Osteoblast (primary cell): ENCODE results near the gene EPN3. TPM values are rescaled to one million over a fixed set of nuclear protein-coding genes. Genes with fewer than 3 reads are reported as not detected.

Source experiments
- DNase-seq: peaks from one replicate; pipeline ENCODE4 v3.0.0; 2011; ENCODE audit warnings: low spot score, mixed read lengths; ENCODE audit not compliant: insufficient read length; ENCODE audit errors: missing footprints
- H2AFZ ChIP-seq: 2 replicates; pipeline ENCODE4 v1.6.0; 2011; ENCODE audit warnings: mild to moderate bottlenecking, low read length
- H3K27ac ChIP-seq: 2 replicates; pipeline ENCODE4 v1.5.1; 2011; ENCODE audit warnings: mild to moderate bottlenecking, low read depth, low read length, moderate library complexity
- H3K27me3 ChIP-seq: 2 replicates; pipeline ENCODE4 v1.6.0; 2012; ENCODE audit warnings: mild to moderate bottlenecking, control low read depth, inconsistent platforms, low read length, moderate library complexity; ENCODE audit not compliant: insufficient read depth
- H3K36me3 ChIP-seq: 2 replicates; pipeline ENCODE4 v1.5.1; 2011; ENCODE audit warnings: mild to moderate bottlenecking, low read length, control low read depth, moderate library complexity; ENCODE audit not compliant: insufficient read depth
- H3K4me1 ChIP-seq: 2 replicates; pipeline ENCODE4 v1.5.1; 2011; ENCODE audit warnings: mild to moderate bottlenecking, low read length, control low read depth, moderate library complexity; ENCODE audit not compliant: insufficient read depth
- H3K4me2 ChIP-seq: 2 replicates; pipeline ENCODE4 v1.6.0; 2011; ENCODE audit warnings: mild to moderate bottlenecking, low read length; ENCODE audit not compliant: insufficient read depth
- H3K4me3 ChIP-seq: fragments of 200-600 bp; sonication (generic); 3 replicates; pipeline ENCODE4 v1.5.1; 2012; ENCODE audit warnings: mild to moderate bottlenecking, low read length, inconsistent platforms; ENCODE audit not compliant: insufficient read depth
- H3K79me2 ChIP-seq: 2 replicates; pipeline ENCODE4 v1.6.0; 2012; ENCODE audit warnings: mild to moderate bottlenecking, low read length, control low read depth, inconsistent platforms; ENCODE audit not compliant: insufficient read depth
- H3K9me3 ChIP-seq: 2 replicates; pipeline ENCODE4 v1.5.1; 2011; ENCODE audit warnings: low read depth, low read length, control low read depth
- H4K20me1 ChIP-seq: 2 replicates; pipeline ENCODE4 v1.6.0; 2012; ENCODE audit warnings: mild to moderate bottlenecking, low read length, control low read depth; ENCODE audit not compliant: insufficient read depth
- total RNA-seq: library from RNA; depleted of rRNA; stranded (reverse); fragments of >200 nt; gene quantifications from 2 replicates; pipeline ENCODE4 v1.2.3, GENCODE V29; 2012
- TF ChIP-seq, protein P1 (sequence below): IDR thresholded peaks from 2 replicates; pipeline ENCODE4 v1.5.1; 2011; ENCODE audit warnings: mild to moderate bottlenecking, low read depth, low read length, moderate library complexity; ENCODE audit errors: extremely low read depth

EPN3 gene
- total RNA-seq, 1 donor = not detected

DNA sequence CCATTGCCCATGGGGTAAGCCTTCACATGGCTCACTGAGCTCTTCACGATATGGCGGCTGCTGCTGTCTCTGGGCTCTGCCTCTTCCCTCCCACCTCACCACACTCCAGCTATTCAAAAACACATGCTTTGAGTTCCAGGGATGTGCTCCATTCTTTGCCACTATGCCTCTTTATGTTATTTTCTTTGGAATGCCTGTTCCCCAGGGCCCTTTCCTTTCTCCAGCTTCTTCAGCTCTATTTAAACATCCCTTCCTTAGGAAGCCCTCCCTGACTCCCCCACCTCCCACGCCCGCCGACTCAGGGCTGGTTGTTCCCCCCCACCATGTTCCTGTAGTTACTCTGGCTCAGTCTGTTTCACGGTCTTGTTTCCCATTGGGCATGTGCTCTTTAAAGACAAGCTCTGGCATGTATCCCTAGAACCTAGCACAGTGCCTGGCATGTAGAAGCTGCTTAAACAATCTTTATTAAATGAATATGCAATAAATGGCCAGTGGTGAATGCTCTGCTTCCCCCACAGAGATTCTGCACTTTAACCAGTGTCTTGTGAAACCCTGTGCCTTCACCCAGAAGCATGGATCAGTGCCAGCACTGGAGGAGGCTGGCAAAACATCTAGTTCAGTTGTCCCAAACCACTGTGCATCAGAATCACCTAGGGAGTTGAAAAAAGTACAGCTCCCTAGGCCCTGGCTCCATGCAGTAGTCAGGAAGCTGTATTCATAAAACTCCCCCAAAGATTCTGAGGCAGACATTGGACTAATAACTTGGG is 17.4 kb upstream of the EPN3 start:
- TF ChIP-seq, protein P1, sequence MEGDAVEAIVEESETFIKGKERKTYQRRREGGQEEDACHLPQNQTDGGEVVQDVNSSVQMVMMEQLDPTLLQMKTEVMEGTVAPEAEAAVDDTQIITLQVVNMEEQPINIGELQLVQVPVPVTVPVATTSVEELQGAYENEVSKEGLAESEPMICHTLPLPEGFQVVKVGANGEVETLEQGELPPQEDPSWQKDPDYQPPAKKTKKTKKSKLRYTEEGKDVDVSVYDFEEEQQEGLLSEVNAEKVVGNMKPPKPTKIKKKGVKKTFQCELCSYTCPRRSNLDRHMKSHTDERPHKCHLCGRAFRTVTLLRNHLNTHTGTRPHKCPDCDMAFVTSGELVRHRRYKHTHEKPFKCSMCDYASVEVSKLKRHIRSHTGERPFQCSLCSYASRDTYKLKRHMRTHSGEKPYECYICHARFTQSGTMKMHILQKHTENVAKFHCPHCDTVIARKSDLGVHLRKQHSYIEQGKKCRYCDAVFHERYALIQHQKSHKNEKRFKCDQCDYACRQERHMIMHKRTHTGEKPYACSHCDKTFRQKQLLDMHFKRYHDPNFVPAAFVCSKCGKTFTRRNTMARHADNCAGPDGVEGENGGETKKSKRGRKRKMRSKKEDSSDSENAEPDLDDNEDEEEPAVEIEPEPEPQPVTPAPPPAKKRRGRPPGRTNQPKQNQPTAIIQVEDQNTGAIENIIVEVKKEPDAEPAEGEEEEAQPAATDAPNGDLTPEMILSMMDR = no peak
- Histone ChIP-seq H3K4me3 (no peak overlapping the region), H3K9me3 (no peaks in the 10 kb centered on the region), H3K36me3 (no peaks in the 10 kb centered on the region), H3K27me3 (no peaks in the 10 kb centered on the region), H3K4me1 (peaks cover 24% of the 10 kb centered on the region), H3K4me2 (peak overlapping the region; percentile 43), H3K79me2 (no peaks in the 10 kb centered on the region), H2AFZ (peak overlapping the region; percentile 60), H4K20me1 (no peaks in the 10 kb centered on the region), H3K27ac (no peak overlapping the region)
- peak; percentile 83 for DNase-seq

DNA sequence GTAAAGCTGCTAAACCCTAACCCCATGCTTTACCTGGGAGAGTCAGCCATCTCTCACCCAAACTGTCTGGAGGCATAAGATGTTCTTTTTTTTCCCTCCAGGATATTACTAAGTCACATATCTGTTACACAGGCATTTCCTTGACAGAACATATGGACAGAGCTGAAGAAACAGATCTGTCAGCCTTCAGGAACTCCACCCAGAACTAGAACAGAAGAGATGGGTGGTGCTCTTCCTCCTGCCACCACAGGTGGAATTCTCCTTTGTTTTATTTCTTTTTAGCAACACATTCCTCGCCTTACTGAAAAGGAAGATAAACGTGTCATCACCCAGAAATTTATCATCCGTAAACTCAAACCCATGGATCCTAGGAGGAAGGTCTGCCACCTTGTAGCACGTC is 15.5 kb upstream of the EPN3 start:
- no peaks in the 10 kb centered on the region for H3K36me3 ChIP-seq
- TF ChIP-seq, protein P1 = no peak
- H3K27me3 ChIP-seq = no peaks in the 10 kb centered on the region
- H2AFZ ChIP-seq = no peak overlapping the region
- DNase-seq = peak; percentile 15
- H3K4me1 ChIP-seq = peaks cover 14% of the 10 kb centered on the region
- no peaks in the 10 kb centered on the region for H3K79me2 ChIP-seq
- no peaks in the 10 kb centered on the region for H3K9me3 ChIP-seq
- H3K4me2 ChIP-seq = no peak overlapping the region
- H4K20me1 ChIP-seq = no peaks in the 10 kb centered on the region
- no peak overlapping the region for H3K4me3 ChIP-seq
- no peak overlapping the region for H3K27ac ChIP-seq

DNA sequence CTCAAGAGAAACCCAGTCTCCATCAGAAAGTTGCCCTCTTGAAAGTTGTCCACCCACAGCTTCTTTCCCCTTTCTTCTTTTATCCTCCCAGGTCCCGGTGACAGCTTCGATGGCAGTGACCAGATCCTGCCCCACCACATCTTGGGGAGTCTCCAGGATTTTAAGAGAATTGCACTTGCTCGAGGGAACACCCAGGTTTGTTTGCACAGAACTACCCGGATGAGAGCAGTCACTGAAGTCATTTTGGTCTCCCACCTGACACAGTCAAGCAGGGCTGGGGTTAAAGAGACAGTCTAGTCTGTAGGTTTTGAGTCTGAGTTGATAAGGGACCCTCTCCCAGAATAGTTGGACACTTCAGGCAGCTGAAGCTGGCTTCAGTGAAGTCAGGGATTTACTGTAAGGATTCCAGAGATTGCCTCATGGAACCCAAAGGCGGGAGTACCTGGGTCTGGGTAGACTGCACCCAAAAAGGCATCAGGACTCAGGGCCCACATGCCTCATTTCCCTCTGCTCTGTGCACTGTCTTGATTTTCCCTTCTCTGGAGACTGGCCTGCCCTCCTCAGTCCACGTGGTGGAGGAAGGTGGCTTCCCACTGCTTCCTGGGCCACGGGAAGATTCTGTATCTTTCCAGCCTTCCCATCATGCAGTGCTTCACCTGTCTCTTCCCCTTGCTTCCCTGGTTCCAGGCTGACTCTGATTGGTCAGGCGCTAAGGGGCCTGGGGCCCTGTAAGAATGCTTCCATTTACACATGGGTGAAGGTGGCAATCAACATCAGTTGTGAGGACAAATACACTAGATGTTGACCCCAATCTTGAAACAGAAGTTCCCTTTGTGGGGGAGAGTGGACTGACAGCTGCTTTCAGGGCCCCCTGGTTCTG is 14.8 kb upstream of the EPN3 start:
- Histone ChIP-seq H2AFZ (no peak overlapping the region), H3K27ac (no peak overlapping the region), H4K20me1 (no peaks in the 10 kb centered on the region), H3K4me3 (no peak overlapping the region), H3K79me2 (no peaks in the 10 kb centered on the region), H3K4me1 (peaks cover 14% of the 10 kb centered on the region), H3K36me3 (no peaks in the 10 kb centered on the region), H3K9me3 (no peaks in the 10 kb centered on the region), H3K27me3 (no peaks in the 10 kb centered on the region), H3K4me2 (no peak overlapping the region)
- TF ChIP-seq, protein P1 = no peak
- DNase-seq = peak; percentile 23
